Activated CD4-positive, alpha-beta memory T cell treated with anti-CD3 and anti-CD28 coated beads for 36 hours (primary cell): ENCODE data around the gene CPNE8. TPM values are rescaled to one million over a fixed set of nuclear protein-coding genes. Genes with fewer than 3 reads are reported as not detected.

Source experiments
- CTCF ChIA-PET: fragments of 350-600 bp; sonication (Branson Sonifier 250); formaldehyde crosslinking; loops from one replicate; lab custom pipeline; 2021; ENCODE audit warnings: antibody characterized with exemption, inconsistent platforms; lab: Charles Lee
- POLR2A ChIA-PET: fragments of 350-600 bp; sonication (Branson Sonifier 250); formaldehyde crosslinking; loops from one replicate; lab custom pipeline; 2021; ENCODE audit warnings: antibody characterized with exemption; lab: Charles Lee
- DNase-seq: peaks from one replicate; pipeline ENCODE4 v3.0.0-alpha.2; 2020
- H3K27ac Mint-ChIP-seq: one replicate; pipeline ENCODE4 v1.8.0; 2021; ENCODE audit warnings: mixed read lengths
- H3K27me3 Mint-ChIP-seq: one replicate; pipeline ENCODE4 v1.8.0; 2021; ENCODE audit warnings: mixed read lengths
- H3K36me3 Mint-ChIP-seq: one replicate; pipeline ENCODE4 v1.8.0; 2021; ENCODE audit warnings: mixed read lengths
- H3K4me1 Mint-ChIP-seq: one replicate; pipeline ENCODE4 v1.8.0; 2021; ENCODE audit warnings: low read depth, mixed read lengths
- H3K4me3 Mint-ChIP-seq: one replicate; pipeline ENCODE4 v1.8.0; 2021; ENCODE audit warnings: mild to moderate bottlenecking, mixed read lengths
- H3K9me3 Mint-ChIP-seq: one replicate; pipeline ENCODE4 v1.8.0; 2021; ENCODE audit warnings: mixed read lengths
- intact Hi-C: fragments of 100-400 bp; cut with micrococcal nuclease; formaldehyde crosslinking; loops from one replicate; pipeline ENCODE4 v1.15.1; 2023
- total RNA-seq, 2 experiments: library from RNA; stranded (reverse); gene quantifications; one replicate each; pipeline ENCODE4 v1.2.3, GENCODE V29; 2021

Gene CPNE8
- total RNA-seq, 2 experiments from 2014 or later, result 4.4 to 4.6 TPM

DNA sequence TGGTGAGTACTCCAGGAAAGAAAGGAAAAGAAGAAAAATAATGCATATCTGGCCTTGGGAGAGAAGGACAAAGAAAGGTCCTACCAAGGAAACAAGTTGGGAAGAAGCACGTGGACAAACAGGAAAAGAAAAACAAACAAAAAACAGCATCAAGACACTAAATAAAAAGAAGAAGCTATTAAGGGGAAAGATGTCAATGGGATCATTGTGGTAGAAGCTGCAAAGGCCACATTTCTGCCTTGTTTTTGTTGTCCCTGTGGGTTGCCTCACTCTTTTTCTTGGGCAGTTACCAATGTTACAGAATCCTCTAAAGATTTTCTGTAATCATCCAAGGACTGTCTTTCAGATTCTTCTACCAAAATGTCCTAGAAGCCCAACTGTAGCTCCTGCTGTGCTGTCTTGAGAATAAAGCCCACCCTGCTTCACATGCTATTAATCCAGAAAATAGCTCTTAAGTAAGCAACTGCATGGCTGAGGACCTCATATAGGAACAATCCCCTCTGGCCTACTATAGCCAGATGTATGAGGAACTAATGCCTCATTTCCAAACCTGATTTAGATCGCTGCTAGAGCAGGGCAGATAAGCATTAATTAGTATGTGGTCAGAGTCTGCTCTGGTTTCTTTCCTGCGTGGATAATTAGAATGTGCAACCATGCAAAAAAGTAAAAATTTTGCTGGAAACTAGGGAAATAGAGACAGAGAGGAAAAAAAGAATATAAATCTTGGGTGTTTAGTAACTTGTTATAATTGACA lies 10.2 kb upstream of the CPNE8 start:
- Mint-ChIP-seq H3K4me1 (no peaks in the 10 kb centered on the region), H3K4me3 (no peak overlapping the region), H3K27me3 (no peaks in the 10 kb centered on the region), H3K36me3 (no peaks in the 10 kb centered on the region), H3K9me3 (no peaks in the 10 kb centered on the region), H3K27ac (no peak overlapping the region)
- DNase-seq, result no peak
- intact Hi-C loops, result no loop called here
- ChIA-PET POLR2A (no interaction called here), CTCF (interaction anchor here (1.0 to 1.4 kb wide), 3 partner anchors 9 to 188 kb away, joined by 3 read pairs; no protein-coding TSS in a partner anchor)

DNA sequence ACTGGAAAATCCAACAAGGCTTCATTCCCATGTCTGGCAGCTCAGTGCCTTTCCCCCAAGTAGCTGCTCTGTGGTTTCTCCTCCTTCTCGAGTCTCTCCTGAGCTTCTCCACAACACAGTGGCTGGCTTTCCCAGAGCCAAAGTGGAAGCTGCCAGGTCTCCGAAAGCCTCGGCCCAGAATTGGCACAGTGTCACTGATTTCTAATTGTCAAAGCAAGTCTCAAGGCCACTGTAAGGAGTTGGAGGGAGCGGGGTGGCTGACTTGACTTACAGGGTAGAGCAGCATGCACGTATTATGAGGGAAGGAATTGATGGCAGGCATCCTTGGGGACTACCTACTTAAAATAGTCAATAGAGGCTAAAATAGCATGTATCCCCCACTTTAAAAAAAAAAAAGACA lies 6.7 kb upstream of the CPNE8 start:
- ChIA-PET POLR2A (interaction anchor here (0.6 kb wide), 1 partner anchor 11 kb away, joined by 3 read pairs; no protein-coding TSS in a partner anchor), CTCF (no interaction called here)
- Mint-ChIP-seq H3K27ac (no peak overlapping the region), H3K9me3 (no peaks in the 10 kb centered on the region), H3K36me3 (no peaks in the 10 kb centered on the region), H3K27me3 (peaks cover 3% of the 10 kb centered on the region), H3K4me1 (peaks cover 3% of the 10 kb centered on the region), H3K4me3 (no peak overlapping the region)
- DNase-seq, result no peak
- intact Hi-C loops, result no loop called here

DNA sequence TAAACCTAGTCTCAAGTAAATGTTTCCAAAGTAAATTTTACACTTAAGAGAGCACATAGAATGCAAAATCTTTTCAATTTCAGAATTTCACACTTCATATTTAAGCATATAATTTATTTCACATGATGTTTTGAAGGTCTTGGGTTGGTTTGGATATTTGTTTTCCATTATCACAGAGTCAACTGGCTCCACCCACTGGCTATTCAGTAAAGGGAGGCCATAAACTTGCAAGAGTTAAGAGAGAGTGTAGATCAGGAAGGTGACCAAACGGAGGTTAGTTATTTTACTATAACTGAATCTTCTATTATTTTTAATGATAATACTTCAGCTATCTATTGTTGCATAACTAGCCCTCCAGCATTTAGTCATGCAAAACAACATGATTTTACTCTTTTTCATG lies 6.2 kb upstream of the CPNE8 start:
- H3K36me3 Mint-ChIP-seq, result no peaks in the 10 kb centered on the region
- H3K27me3 Mint-ChIP-seq, result peaks cover 3% of the 10 kb centered on the region
- CTCF ChIA-PET, result no interaction called here
- H3K27ac Mint-ChIP-seq, result no peak overlapping the region
- no peak overlapping the region for H3K4me3 Mint-ChIP-seq
- intact Hi-C loops, result no loop called here
- no peaks in the 10 kb centered on the region for H3K9me3 Mint-ChIP-seq
- DNase-seq, result no peak
- H3K4me1 Mint-ChIP-seq, result peaks cover 6% of the 10 kb centered on the region
- POLR2A ChIA-PET, result interaction anchor here (0.6 kb wide), 1 partner anchor 10 kb away, joined by 3 read pairs; no protein-coding TSS in a partner anchor

DNA sequence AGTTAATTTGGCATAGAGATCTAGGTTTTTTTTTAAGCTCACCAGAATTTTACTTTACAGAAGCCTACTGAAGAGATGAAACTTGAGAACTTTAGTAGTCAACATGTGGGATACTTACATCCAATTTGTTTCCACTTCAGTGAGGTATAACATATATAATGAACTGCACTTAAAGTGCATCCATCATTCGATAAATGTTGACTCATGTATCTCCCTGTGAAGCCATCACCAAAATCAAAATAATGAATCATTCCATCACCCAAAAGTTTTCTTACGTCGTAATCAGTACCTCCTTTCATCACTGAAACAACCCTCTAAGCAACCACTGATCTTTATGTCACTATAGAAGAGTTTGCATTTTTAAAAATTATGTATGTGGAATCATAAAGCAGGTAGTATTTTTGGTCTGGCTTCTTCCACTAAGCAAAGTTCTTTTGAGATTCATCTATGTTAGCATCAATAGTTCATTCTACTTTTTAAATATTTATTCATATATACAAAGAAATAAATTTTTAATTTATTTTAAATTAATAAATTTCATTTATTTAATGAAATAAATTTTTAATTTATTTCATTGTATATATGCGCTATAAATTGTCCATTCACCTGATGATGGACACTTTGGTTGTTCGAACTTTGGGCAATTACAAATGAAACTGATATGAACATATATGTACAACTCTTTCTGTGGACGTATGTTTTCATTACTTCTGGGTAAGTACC lies 2.0 kb upstream of the CPNE8 start:
- Mint-ChIP-seq H3K27me3 (peaks cover 20% of the 10 kb centered on the region), H3K4me1 (peaks cover 18% of the 10 kb centered on the region), H3K27ac (peak overlapping the region; percentile 62), H3K36me3 (peaks cover 3% of the 10 kb centered on the region), H3K4me3 (peak overlapping the region; percentile 82), H3K9me3 (no peaks in the 10 kb centered on the region)
- ChIA-PET CTCF (interaction anchor here (0.6 to 3.2 kb wide), 11 partner anchors 7 to 366 kb away, joined by 3 to 16 read pairs (median 3); no protein-coding TSS in a partner anchor), POLR2A (no interaction called here)
- no peak for DNase-seq
- intact Hi-C loops, result loop anchor here (5.0 to 10.0 kb wide), 4 partner anchors 195 to 1197 kb away; partner anchors contain the start of gene SLC2A13

DNA sequence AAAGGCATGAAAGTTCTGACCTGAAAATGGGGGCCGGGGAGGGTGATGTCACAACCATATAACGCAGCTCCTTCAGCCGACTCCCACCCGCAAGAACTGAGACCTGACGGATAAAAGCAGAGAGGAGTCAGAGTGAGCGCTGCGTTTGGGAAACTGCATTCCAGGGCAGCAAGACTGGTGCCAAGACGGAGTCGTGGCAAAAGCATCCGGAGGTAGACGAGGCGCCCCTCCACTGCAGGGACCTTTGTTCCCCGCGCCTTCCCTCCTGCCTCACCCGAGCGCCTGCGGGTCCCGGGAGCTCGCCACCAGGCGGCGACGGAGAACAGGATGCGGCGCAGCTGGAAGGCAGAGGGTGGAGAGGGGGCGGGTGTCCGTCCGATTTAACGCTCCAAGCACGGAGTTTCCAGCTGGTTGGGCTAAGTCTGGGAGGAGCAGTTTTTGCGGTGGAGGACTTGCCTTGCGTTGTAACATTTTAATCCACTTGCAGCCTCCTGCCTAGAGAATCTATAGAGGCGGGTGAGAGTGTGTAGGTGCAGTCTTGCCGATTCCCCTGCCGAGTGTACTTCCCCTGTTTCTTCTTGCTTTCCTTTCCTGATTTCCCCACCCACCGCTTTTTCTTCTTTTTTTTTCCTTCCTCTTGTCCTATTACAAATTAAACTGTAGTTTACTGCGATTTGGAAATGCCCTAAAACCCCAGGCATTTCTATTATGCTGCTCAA lies 1.2 kb upstream of the CPNE8 start:
- H3K36me3 Mint-ChIP-seq, result peaks cover 3% of the 10 kb centered on the region
- peak overlapping the region; percentile 89 for H3K27ac Mint-ChIP-seq
- H3K4me3 Mint-ChIP-seq, result peak overlapping the region; percentile 82
- H3K9me3 Mint-ChIP-seq, result no peaks in the 10 kb centered on the region
- peaks cover 20% of the 10 kb centered on the region for H3K27me3 Mint-ChIP-seq
- peaks cover 18% of the 10 kb centered on the region for H3K4me1 Mint-ChIP-seq
- intact Hi-C loops, result loop anchor here (5.0 to 10.0 kb wide), 4 partner anchors 196 to 1198 kb away; partner anchors contain the start of gene SLC2A13
- DNase-seq, result peak; percentile 80
- ChIA-PET POLR2A (interaction anchor here (1.2 kb wide), 1 partner anchor 713 kb away, joined by 4 read pairs; the partner anchor contains the start of gene ABCD2), CTCF (interaction anchor here (0.6 to 3.2 kb wide), 15 partner anchors 8 to 1221 kb away, joined by 3 to 16 read pairs (median 3); no protein-coding TSS in a partner anchor)

DNA sequence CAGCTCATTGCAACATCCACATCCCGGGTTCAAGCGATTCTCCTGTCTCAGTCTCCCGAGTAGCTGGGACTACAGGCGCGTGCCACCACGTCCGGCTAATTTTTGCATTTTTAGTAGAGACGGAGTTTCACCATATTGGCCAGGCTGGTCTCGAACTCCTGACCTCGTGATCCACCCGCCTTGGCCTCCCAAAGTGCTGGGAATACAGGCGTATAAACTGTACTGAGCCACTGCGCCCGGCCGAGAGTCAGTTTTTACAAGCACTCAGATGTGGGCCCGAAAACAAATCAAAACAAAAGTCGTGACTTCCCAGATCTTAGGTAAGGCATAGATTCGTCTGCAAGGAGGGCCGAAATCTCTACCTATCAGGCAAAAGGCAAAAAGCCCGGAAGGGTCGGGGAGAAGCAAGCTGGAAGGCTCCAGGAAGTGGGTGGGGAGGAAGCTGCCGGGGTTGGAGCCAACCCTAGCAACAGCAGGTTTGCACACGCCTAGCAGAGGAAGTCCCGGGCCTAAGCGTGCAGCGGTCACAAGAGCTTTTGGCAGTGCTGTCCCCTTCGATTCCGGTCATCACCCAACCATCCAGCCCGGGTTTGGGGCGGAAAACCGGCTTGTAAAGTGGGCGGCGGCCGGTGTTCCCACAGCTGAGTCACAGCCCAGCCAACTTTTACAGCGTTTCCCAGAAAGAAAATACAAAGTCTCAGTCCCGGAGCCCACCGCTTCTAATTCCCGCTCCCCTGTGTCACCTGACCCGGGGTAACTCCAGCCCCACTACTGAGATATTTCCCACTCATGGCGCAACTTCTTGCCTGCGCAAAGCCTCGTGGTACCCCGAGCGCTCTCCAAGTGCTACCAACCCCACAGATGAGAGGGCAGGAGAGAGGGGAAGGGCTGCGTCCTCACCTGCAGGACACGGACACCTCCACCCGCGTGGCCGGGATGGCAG lies 583 bp downstream of the CPNE8 start:
- POLR2A ChIA-PET, result interaction anchor here (0.8 to 1.5 kb wide), 3 partner anchors 10 to 129 kb away, joined by 3 to 6 read pairs (median 3); no protein-coding TSS in a partner anchor
- intact Hi-C loops, result loop anchor here (2.0 to 10.0 kb wide), 6 partner anchors 128 to 1200 kb away; partner anchors contain the start of genes ALG10B and SLC2A13
- peaks cover 18% of the 10 kb centered on the region for H3K4me1 Mint-ChIP-seq
- H3K9me3 Mint-ChIP-seq, result no peaks in the 10 kb centered on the region
- H3K36me3 Mint-ChIP-seq, result peaks cover 3% of the 10 kb centered on the region
- CTCF ChIA-PET, result interaction anchor here (1.5 to 3.2 kb wide), 3 partner anchors 9 to 198 kb away, joined by 3 to 16 read pairs (median 12); no protein-coding TSS in a partner anchor
- DNase-seq, result peak; percentile 72
- peaks cover 19% of the 10 kb centered on the region for H3K27me3 Mint-ChIP-seq
- peak overlapping the region; percentile 82 for H3K4me3 Mint-ChIP-seq
- H3K27ac Mint-ChIP-seq, result peak overlapping the region; percentile 89

DNA sequence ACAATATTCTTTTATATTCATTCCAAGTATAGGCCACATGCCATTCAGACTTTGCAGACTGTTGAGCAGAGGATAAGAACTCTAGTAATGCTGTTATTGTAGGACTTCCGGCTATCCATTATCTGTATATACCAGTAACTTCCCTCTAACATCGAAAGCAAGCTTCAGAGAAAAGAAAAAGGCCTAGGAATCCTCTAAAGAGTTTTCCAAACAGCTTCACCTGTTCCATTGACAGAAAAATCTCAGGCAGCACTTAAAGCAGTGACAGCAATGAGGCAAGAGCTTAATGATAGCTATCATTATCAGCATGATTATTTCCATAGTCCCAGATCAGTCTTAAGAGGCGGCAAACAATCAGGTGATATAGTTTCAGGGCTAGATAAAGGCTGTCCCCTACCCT lies 1.8 kb downstream of the CPNE8 start:
- POLR2A ChIA-PET, result no interaction called here
- Mint-ChIP-seq H3K4me3 (peak overlapping the region; percentile 82), H3K27me3 (peaks cover 19% of the 10 kb centered on the region), H3K4me1 (peaks cover 18% of the 10 kb centered on the region), H3K9me3 (no peaks in the 10 kb centered on the region), H3K27ac (no peak overlapping the region), H3K36me3 (peaks cover 3% of the 10 kb centered on the region)
- CTCF ChIA-PET, result no interaction called here
- intact Hi-C loops, result loop anchor here (10.0 kb wide), 3 partner anchors 371 to 1201 kb away; partner anchors contain the start of gene SLC2A13
- no peak for DNase-seq

DNA sequence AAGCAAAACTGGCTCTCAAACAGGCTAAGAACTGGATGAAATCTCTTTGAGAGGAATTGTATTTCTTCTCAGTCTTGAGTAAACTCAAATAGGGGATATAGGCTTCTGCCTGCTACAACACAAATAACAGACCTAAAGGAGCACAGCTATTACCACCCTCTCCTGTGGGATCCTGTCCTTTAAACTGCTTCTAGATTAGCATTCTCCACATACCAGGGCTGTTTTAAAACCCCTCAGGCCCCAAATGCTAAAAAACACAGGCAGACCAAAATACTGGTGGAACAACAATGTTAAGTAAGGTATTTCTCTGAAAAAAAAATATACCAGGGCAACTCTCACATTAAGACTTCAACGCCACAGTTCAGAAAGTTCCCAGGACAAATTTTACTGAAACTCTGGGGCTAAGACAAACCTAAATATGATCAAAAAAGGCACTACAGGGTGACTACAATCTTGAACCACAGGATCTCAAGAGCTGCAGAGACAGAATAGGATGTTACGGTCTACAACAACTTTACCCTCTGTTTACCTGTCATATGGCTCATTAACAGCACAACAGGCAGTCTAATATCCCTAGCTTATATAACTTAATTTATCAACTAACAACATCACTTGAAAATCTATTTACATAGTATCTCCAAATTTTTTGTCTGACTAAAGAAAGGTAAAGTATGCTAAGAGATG lies 7.2 kb downstream of the CPNE8 start:
- ChIA-PET POLR2A (no interaction called here), CTCF (interaction anchor here (1.7 kb wide), 1 partner anchor 206 kb away, joined by 5 read pairs; no protein-coding TSS in a partner anchor)
- Mint-ChIP-seq H3K36me3 (no peaks in the 10 kb centered on the region), H3K27me3 (no peaks in the 10 kb centered on the region), H3K9me3 (no peaks in the 10 kb centered on the region), H3K27ac (no peak overlapping the region), H3K4me3 (no peak overlapping the region), H3K4me1 (peaks cover 8% of the 10 kb centered on the region)
- no peak for DNase-seq
- intact Hi-C loops, result no loop called here

DNA sequence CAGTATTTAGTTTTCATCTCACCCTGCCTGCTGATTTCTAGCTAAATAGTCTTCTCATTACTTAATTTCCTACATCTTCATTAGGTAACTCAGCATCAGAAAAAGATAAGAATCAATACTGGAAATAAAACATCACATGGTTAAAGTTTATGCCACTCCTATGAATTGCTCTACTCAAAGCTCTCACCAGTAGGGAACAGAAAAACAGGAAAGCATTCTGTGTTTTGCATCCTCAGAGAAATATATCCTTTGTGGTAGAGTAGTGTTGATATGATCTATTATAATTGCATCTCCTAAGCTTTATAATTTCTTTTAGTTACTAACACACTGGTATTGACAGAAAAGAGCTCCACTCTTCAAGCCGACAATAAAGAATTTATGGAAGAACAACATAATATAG lies 9.9 kb downstream of the CPNE8 start:
- Mint-ChIP-seq H3K36me3 (no peaks in the 10 kb centered on the region), H3K4me3 (no peak overlapping the region), H3K27ac (no peak overlapping the region), H3K4me1 (peaks cover 17% of the 10 kb centered on the region), H3K9me3 (no peaks in the 10 kb centered on the region), H3K27me3 (no peaks in the 10 kb centered on the region)
- DNase-seq, result no peak
- intact Hi-C loops, result no loop called here
- ChIA-PET CTCF (interaction anchor here (3.0 kb wide), 1 partner anchor 10 kb away, joined by 16 read pairs; the partner anchor contains the start of gene CPNE8), POLR2A (interaction anchor here (1.3 kb wide), 1 partner anchor 10 kb away, joined by 6 read pairs; the partner anchor contains the start of gene CPNE8)

DNA sequence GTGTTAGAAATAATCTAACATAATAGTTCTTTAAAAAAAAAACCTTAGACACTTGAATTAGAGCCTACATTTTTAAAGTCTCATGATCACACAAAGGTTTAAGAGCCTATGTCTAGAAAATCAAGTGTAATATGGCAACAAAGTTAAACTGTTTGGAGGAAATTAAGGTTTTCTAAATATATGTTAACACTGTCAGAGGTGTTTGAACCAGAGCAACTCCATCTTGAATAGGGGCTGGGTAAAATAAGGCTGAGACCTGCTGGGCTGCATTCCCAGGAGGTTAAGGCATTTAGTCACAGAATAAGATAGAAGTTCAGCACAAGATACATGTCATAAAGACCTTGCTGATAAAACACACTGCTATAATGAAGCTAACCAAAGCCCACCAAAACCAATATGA lies 12.4 kb downstream of the CPNE8 start:
- CTCF ChIA-PET, result no interaction called here
- Mint-ChIP-seq H3K4me3 (no peak overlapping the region), H3K27ac (no peak overlapping the region)

More for the DNA sequence above, 12.4 kb downstream of the CPNE8 start:
- no peaks in the 10 kb centered on the region for H3K36me3 Mint-ChIP-seq
- POLR2A ChIA-PET, result interaction anchor here (1.4 kb wide), 1 partner anchor 12 kb away, joined by 3 read pairs; no protein-coding TSS in a partner anchor
- H3K27me3 Mint-ChIP-seq, result no peaks in the 10 kb centered on the region
- intact Hi-C loops, result no loop called here
- H3K4me1 Mint-ChIP-seq, result peaks cover 19% of the 10 kb centered on the region
- H3K9me3 Mint-ChIP-seq, result no peaks in the 10 kb centered on the region
- DNase-seq, result no peak
